Vagina (tissue), 2 donors: Measurements from ENCODE around the gene MEF2A.

Source experiments
- POLR2A ChIP-seq, 2 donors: fragments of 450-650 bp; IDR thresholded peaks; one replicate each; pipeline ENCODE4 v1.6.1; 2017; ENCODE audit warnings: antibody characterized with exemption in 2 of 2, mild to moderate bottlenecking in 2 of 2, moderate library complexity in 2 of 2
- POLR2AphosphoS5 ChIP-seq, 2 donors: sonication (generic); formaldehyde crosslinking; IDR thresholded peaks; one replicate each; pipeline ENCODE4 v1.9.0; 2017; ENCODE audit warnings: antibody characterized with exemption in 2 of 2, mild to moderate bottlenecking in 2 of 2, low read depth in 1 of 2; ENCODE audit not compliant: insufficient read depth in 1 of 2
- TF ChIP-seq, protein P1 (sequence below), 3 experiments: fragments of 450-650 bp in 2 of 3; fragments of 200-600 bp in 1 of 3; sonication (generic) in 1 of 3; IDR thresholded peaks; one replicate each; pipeline ENCODE4 v1.5.1; 2017 to 2019; ENCODE audit warnings: antibody characterized with exemption in 3 of 3, mild to moderate bottlenecking in 2 of 3, moderate library complexity in 2 of 3

DNA sequence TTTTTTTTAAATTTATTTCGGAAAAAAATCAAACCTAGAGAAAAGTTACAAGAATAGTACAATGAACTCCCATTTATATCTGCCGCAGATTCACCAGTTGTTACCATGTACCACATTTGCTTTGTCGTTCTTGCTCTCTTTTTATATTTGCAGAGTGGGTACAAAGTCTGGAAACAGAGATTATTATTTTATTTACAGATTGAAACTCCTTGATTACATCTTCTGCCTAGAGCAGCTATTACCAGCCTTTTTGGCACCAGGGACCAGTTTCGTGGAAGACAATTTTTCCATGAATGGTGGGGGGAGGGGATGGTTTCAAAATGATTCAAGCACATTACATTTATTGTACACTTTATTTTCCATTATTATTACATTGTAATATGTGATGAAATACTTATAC is 8.3 kb downstream of the MEF2A start:
- TF ChIP-seq, protein P1, sequence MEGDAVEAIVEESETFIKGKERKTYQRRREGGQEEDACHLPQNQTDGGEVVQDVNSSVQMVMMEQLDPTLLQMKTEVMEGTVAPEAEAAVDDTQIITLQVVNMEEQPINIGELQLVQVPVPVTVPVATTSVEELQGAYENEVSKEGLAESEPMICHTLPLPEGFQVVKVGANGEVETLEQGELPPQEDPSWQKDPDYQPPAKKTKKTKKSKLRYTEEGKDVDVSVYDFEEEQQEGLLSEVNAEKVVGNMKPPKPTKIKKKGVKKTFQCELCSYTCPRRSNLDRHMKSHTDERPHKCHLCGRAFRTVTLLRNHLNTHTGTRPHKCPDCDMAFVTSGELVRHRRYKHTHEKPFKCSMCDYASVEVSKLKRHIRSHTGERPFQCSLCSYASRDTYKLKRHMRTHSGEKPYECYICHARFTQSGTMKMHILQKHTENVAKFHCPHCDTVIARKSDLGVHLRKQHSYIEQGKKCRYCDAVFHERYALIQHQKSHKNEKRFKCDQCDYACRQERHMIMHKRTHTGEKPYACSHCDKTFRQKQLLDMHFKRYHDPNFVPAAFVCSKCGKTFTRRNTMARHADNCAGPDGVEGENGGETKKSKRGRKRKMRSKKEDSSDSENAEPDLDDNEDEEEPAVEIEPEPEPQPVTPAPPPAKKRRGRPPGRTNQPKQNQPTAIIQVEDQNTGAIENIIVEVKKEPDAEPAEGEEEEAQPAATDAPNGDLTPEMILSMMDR (IDR thresholded peaks at IDR 0.05) = no peak
- TF ChIP-seq POLR2AphosphoS5 (IDR thresholded peaks at IDR 0.05; ENCODE audit: insufficient read depth in 1 of 2, low read depth in 1 of 2) (no peak), POLR2A (IDR thresholded peaks at IDR 0.05) (no peak)
